Endothelial cell of umbilical vein (primary cell): ENCODE data around the gene BUB1.

ENCODE experiments used
- GATA2 ChIP-seq: IDR thresholded peaks from 2 replicates; pipeline ENCODE4 v1.7.0; 2011; ENCODE audit warnings: low read depth, mild to moderate bottlenecking, moderate library complexity, mixed read lengths, low read length; ENCODE audit not compliant: insufficient read length, insufficient read depth
- JUN ChIP-seq: IDR thresholded peaks from 2 replicates; pipeline ENCODE4 v1.6.1; 2011; ENCODE audit warnings: borderline replicate concordance, low read depth; ENCODE audit not compliant: insufficient read length, insufficient read depth
- MYC ChIP-seq: IDR thresholded peaks from one replicate; pipeline ENCODE4 v1.6.1; 2011; ENCODE audit warnings: mild to moderate bottlenecking, low read depth, low read length
- POLR2A ChIP-seq: IDR thresholded peaks from 2 replicates; pipeline ENCODE4 v1.6.1; 2012; ENCODE audit warnings: low read depth, mild to moderate bottlenecking, control low read depth, low read length
- POLR2AphosphoS5 ChIP-seq: IDR thresholded peaks from 2 replicates; pipeline ENCODE4 v1.6.1; 2012; ENCODE audit warnings: low read depth, mild to moderate bottlenecking, control low read depth, low read length, moderate library complexity; ENCODE audit not compliant: insufficient read depth
- TF ChIP-seq, protein P1 (sequence below): IDR thresholded peaks from 2 replicates; pipeline ENCODE4 v1.6.1; 2011; ENCODE audit not compliant: insufficient read depth, insufficient read length
- TF ChIP-seq, protein P2 (sequence below), 2 donors: IDR thresholded peaks; 1 replicate in 1 of 2; 2 replicates in 1 of 2; pipeline ENCODE4 v1.5.1; 2011; ENCODE audit warnings: low read length in 2 of 2, mild to moderate bottlenecking in 2 of 2, moderate library complexity in 2 of 2, control low read depth in 1 of 2, inconsistent platforms in 1 of 2, low read depth in 1 of 2; ENCODE audit not compliant: insufficient read depth in 1 of 2; ENCODE audit errors: extremely low read depth in 1 of 2

DNA sequence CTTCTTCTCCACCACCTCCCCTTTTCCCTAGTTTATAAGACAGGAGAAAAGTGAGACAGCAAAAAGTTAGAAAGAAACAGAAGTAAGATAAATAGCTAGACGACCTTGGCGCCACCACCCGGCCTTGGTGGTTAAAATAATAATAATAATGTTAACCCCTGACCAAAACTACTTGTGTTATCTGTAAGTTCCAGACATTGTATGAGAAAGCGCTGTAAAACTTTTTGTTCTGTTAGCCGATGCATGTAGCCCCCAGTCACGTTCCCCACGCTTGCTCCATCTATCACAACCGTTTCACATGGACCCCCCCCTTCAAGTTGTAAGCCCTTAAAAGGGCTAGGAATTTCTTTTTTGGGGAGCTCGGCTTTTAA lies 1.5 kb upstream of the BUB1 start:
- TF ChIP-seq, protein P1, sequence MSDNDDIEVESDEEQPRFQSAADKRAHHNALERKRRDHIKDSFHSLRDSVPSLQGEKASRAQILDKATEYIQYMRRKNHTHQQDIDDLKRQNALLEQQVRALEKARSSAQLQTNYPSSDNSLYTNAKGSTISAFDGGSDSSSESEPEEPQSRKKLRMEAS = no peak
- TF ChIP-seq, protein P2, sequence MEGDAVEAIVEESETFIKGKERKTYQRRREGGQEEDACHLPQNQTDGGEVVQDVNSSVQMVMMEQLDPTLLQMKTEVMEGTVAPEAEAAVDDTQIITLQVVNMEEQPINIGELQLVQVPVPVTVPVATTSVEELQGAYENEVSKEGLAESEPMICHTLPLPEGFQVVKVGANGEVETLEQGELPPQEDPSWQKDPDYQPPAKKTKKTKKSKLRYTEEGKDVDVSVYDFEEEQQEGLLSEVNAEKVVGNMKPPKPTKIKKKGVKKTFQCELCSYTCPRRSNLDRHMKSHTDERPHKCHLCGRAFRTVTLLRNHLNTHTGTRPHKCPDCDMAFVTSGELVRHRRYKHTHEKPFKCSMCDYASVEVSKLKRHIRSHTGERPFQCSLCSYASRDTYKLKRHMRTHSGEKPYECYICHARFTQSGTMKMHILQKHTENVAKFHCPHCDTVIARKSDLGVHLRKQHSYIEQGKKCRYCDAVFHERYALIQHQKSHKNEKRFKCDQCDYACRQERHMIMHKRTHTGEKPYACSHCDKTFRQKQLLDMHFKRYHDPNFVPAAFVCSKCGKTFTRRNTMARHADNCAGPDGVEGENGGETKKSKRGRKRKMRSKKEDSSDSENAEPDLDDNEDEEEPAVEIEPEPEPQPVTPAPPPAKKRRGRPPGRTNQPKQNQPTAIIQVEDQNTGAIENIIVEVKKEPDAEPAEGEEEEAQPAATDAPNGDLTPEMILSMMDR (IDR thresholded peaks at IDR 0.05; ENCODE audit: extremely low read depth in 1 of 2, insufficient read depth in 1 of 2, low read depth in 1 of 2, low read length in 2 of 2) = no peak
- TF ChIP-seq POLR2AphosphoS5 = no peak
- TF ChIP-seq GATA2 = no peak
- no peak for TF ChIP-seq POLR2A
- no peak for TF ChIP-seq JUN
- no peak for TF ChIP-seq MYC
